HG03135 (cell line): Measurements from ENCODE around the gene ARHGAP22.
"Not testable (repeated sequence)": the region's sequence is repeated elsewhere in the genome, so short reads cannot be mapped to it uniquely, and the experiment has no call there.

Source experiments
- ATAC-seq: cut with Tn5 transposase; IDR thresholded peaks from one replicate; pipeline ENCODE4 v1.9.1; 2021; ENCODE audit warnings: mild to moderate bottlenecking, moderate library complexity; ENCODE audit not compliant: unreplicated experiment

The ARHGAP22 gene

GRCh38 chr10:48442090-48442808 is 162.6 kb downstream of the ARHGAP22 start:
- ATAC-seq, result no peak

- no peak for ATAC-seq
Observed at GRCh38 chr10:48440771-48441170, 164.1 kb downstream of the ARHGAP22 start.

- no peak for ATAC-seq
Observed at GRCh38 chr10:48439581-48440041, 165.3 kb downstream of the ARHGAP22 start.

DNA sequence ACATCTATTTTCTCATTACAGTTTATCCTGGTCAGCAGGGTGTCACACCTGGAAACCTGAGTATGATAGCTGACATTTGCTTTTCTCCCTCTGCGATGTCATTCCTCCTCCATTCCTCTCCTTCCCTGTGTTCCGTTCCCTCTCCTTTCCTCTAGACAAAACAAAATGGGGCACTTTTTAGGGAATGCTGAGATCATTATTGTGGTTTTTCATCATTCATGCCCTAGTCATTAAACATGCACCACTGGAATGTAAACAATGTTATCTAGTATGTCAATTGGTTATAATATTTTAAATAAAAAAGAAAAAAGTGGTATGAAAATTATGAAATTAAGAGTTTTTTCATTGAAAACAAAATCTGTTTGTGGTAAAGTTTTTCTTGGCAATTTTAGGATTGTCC is 165.8 kb downstream of the ARHGAP22 start:
- ATAC-seq, result no peak

GRCh38 chr10:48437546-48437945 is 167.3 kb downstream of the ARHGAP22 start:
- ATAC-seq, result no peak

DNA sequence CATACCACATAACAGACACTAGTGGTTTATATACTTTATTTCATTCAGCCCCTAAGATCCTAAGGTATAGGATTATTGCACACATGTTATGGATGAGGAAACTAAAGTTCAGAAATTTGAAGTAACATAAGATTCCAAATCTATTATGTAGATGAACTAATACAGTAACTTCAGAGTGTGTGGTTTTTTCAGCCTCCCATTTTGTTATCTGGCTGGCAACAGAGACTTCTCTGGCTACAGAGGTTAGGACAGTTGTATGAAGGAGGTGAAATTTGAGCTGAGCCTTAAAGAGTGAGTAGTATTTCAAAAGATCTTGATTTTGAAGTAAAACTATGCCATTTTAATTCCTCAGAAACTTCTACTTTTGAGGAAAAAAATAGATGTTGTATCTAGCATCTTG is 173.0 kb downstream of the ARHGAP22 start:
- ATAC-seq, result no peak

- ATAC-seq, result no peak
Observed at GRCh38 chr10:48430402-48430993, 174.4 kb downstream of the ARHGAP22 start.

DNA sequence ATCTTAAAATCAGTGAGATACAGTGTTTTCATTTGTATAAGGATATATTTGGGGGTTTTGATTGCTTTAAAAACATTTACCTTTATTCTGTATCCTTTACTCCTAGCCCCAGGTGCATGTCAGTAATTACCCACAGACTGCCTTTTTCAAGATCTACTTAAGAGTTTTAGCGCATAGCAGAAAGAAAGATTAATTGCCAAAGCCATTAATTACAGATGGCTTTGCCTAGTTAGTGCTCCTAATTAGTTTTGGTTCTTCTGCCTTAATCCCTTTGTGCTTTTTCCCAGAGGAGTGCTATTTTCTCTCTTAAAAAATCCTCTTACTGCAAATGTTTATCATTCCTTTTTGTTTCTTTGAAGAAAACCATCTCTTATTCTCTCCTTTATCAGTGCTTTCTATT is 175.6 kb downstream of the ARHGAP22 start:
- no peak for ATAC-seq

GRCh38 chr10:48428896-48429295 is 176.0 kb downstream of the ARHGAP22 start:
- no peak for ATAC-seq

DNA sequence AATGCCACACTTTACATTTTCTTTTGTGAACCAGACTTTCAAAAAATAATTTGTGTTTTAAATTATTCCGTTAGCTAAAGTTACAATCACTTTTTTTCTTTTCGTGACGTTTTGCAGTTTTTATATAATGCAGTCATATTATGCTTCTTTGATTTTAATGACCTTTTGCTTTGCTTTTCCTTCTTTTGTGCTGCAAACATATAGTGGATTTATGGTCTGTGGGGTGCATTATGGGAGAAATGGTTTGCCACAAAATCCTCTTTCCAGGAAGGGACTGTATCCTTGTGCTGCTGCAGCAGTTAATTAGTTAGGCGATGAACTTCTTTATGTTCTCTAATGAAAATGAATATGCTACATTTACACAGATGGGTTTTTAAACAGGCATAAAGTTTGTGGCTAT is 181.0 kb downstream of the ARHGAP22 start:
- ATAC-seq, result no peak

GRCh38 chr10:48421862-48422261 is 183.0 kb downstream of the ARHGAP22 start:
- ATAC-seq, result not testable (repeated sequence)

DNA sequence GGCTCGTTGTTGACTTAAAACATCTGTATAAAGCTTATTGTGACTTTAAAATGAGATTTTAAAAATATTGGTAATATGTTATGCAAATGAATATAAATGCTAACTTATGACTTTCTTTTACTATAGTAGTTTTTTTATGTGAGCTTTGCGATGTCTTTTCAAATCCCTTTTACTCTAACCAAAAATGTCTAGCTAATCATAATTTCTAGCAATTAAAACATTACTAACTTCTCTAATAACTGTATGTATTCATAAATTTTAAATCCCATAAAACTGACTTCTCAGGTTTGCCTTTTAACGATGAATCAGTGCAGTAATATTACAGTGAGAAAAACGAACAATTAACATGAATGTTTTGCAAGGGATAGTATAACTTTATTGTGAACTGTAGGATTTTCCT is 185.2 kb downstream of the ARHGAP22 start:
- ATAC-seq, result no peak

DNA sequence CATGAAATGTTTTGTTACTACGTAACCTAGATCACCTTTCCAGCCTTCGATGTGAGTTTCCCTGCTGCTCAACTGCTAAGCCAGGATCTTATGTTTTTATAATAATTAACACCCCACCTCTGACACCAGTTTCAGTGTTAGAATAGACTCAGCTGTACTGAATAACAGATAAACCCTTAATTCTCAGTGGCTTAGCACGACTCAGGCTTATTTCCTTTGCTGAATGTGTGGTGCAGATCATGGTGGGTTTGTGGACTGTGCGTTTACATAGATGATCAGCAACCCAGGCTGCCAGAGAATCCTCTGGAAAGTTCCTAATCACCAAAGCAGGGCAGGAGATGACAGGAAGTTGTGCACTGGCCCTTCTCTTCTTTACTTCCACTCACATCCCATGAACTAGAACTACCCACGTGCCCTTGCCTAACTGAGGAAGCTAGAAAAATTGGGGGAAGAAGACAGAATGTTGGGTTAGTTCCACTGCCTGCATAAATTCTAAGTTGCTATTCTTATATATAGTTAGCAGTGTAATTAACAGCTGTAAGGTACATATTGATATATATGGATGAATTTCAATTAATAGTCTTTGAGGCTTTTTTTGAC is 186.6 kb downstream of the ARHGAP22 start:
- no peak for ATAC-seq

GRCh38 chr10:48417374-48417773 is 187.5 kb downstream of the ARHGAP22 start:
- ATAC-seq, result no peak

DNA sequence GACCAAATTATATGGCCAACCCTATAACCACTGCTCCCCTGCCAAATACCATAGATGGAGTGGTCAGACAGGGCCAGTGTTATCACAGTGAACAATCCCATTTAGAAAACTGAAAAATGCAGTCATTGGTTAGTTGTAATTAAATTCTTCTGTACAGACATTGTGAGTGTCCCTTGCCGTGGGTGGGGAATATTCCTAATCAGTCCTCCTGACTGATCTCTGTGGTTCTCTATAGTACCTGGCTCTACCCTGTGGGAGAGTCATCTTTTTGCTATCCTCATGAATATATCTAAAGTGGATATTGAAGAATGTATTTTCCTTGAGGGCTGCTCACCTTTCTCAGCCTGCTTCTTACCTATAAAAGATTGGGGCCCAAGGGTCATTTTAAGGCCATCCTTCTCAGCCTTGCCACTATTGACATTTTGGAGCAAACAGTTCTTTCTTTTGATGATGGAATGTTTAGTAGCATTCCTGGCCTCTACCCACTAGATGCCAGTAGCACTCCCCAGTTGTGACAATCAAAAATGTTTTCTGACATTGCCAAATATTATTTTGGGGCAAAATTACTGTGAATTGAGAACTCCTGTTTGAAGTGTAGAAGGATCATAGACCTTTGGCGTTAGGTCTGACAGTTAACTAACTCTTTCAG is 188.2 kb downstream of the ARHGAP22 start:
- ATAC-seq, result no peak

- no peak for ATAC-seq
Observed at GRCh38 chr10:48414778-48415177, 190.1 kb downstream of the ARHGAP22 start.

DNA sequence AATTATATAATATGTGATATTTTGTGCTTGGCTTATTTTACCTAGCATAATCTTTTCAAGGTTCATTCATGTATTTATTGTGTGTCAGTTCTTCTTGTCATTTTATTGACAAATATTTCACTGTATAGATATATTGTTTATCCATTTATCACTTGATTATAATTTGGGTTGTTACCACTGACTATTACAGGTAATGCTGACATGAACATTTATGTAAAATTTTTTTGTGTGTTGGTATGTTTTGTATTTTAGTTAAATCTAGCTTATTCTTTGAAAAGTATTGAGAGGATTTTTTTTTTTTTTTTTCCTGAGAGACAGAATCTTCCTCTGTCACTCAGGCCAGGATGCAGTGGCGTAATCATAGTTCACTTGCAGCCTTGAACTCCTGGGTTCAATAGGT is 190.7 kb downstream of the ARHGAP22 start:
- no peak for ATAC-seq

DNA sequence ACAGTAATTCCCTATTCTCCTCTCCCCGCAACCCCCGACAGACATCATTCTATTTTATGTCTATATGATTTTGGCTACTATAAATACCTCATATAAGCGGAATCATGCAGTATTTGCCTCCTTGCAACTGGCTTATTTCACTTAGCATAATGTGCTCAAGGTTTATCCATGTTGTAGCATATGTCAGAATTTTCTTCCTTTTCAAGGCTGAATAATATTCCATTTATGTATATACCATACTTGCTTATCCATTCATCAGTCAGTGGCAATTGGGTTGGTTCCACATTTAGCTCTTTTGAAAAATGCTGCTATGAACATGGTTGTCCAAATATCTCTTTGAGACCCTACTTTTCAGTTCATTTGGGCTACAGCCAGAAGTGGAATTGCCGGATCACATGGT is 191.9 kb downstream of the ARHGAP22 start:
- no peak for ATAC-seq

- no peak for ATAC-seq
Observed at GRCh38 chr10:48412081-48412480, 192.8 kb downstream of the ARHGAP22 start.

GRCh38 chr10:48411510-48411909 is 193.4 kb downstream of the ARHGAP22 start:
- no peak for ATAC-seq

- ATAC-seq, result no peak
Observed at GRCh38 chr10:48410503-48410902, 194.4 kb downstream of the ARHGAP22 start.

DNA sequence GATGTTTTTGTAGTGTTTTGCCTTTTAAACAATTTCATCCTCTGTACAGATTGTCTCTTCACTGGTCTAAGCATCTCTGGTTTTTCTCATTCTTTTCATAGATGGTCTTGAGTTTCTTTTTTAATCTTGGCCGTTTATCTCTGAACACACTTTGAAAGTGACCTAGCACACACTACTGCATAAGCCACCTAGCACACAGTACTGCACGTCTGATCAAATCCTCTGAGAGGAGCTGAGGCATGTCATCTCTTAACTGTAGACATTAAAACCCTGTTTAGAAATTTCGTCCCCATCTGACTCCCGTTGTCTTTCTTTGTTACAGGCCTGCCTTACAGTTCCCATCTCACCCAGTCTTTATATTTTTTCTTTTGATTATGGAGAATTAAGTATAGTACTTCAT is 198.2 kb downstream of the ARHGAP22 start:
- ATAC-seq, result no peak
